HK-2 (cell line): ENCODE measurements around the gene NEURL3.
"Not testable (repeated sequence)": the region's sequence is repeated elsewhere in the genome, so short reads cannot be mapped to it uniquely, and the experiment has no call there.

Experiments used
- DNase-seq: peaks from one replicate; pipeline ENCODE4 v3.0.0-alpha.2; 2018; ENCODE audit not compliant: unreplicated experiment

Gene NEURL3

DNA sequence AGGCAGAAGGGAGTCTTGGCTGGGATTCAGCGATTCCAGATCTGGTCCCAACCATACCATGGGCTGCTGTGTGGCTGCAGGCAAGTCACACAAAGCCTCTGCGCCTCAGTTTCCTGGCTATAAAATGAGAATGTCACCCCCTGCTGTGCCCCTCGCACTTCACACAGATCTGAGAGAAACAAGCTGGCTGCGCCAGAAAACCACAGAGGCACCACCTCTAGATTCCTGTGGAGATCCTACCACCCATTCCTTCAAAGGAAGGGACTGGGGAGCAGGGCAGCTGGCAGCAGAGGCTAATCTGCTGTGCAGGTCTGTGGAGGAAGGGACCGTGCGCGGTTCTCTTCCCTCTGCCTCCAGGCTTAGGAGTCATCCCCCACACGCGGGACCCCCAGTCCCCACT, 19.8 kb downstream of the NEURL3 start:
- no peak for DNase-seq

- DNase-seq, result no peak
Observed at GRCh38 chr2:96484091-96484490, 21.1 kb downstream of the NEURL3 start.

DNA sequence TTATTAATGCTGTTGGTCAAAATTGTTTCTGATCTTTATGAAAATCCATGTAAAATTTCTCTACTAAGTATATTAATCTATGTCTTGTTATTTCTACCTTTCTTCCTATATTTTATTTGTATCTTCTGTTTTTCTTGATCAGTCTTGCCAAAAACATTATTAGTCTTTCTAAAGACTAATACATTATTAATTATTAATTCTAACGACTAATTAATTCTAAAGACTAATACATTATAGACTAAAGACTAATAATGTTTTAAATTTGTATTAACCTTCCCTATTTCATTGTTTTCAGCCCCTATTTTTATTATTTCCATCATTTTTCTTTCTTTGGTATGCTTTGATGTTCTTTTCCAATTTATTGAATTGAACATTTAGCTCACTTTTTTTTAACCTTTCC, 27.7 kb downstream of the NEURL3 start:
- no peak for DNase-seq

DNA sequence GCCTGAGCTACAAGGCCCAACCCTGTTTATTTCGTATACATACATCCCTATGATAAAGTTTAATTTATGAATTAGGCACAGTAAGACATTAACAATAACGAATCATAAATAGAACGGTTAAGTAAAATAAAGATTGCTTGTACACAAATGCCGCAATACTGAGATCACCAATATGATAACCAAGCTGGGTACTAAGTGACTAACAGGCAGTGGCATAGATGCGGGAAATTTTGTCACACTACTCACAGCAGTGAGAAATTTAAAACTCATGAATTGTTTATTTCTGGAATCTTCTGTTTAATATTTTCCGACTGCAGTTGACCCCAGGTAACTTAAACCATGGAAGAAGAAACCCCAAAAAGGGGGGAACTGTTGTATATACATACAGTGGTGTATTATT, 33.4 kb downstream of the NEURL3 start:
- DNase-seq, result no peak

DNA sequence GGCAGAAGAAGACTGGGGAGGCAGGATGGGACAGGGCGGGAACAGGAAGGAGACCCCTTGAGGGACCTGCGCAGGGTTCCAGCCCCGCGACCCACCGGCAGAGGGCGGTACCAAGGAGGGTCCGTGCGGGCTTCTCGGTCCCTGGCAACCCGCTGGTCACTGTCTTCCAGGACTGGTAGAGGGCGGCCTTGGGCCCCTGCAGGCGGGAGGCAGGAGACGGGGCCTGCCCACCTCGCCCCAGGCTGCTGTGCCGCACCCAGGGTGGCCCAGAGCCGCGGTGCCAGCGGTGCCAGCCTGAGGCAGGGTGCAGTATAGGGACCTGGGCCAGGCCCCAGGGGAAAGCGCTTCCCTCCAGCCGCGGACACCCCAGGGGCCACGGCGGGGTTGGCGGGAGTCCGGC, 34.5 kb downstream of the NEURL3 start:
- DNase-seq, result no peak

GRCh38 chr2:96470109-96470508, 35.0 kb downstream of the NEURL3 start:
- no peak for DNase-seq

- DNase-seq, result no peak
Observed at GRCh38 chr2:96468904-96469303, 36.3 kb downstream of the NEURL3 start.

- DNase-seq, result no peak
Observed at GRCh38 chr2:96464651-96465050, 40.5 kb downstream of the NEURL3 start.

- no peak for DNase-seq
Observed at GRCh38 chr2:96464061-96464460, 41.1 kb downstream of the NEURL3 start.

- no peak for DNase-seq
Observed at GRCh38 chr2:96463119-96463518, 42.0 kb downstream of the NEURL3 start.

DNA sequence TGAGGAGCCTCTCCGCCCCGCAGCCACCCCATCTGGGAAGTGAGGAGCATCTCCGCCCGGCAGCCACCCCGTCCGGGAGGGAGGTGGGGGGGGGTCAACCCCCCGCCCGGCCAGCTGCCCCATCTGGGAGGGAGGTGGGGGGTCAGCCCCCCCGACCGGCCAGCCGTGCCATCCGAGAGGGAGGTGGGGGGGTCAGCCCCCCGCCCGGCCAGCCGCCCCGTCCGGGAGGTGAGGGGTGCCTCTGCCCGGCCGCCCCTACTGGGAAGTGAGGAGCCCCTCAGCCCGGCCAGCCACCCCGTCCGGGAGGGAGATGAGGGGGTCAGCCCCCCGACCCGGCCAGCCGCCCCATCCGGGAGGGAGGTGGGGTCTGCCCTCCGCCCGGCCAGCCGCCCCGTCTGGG, 43.5 kb downstream of the NEURL3 start:
- not testable (repeated sequence) for DNase-seq

GRCh38 chr2:96452053-96452452, 53.1 kb downstream of the NEURL3 start:
- no peak for DNase-seq

DNA sequence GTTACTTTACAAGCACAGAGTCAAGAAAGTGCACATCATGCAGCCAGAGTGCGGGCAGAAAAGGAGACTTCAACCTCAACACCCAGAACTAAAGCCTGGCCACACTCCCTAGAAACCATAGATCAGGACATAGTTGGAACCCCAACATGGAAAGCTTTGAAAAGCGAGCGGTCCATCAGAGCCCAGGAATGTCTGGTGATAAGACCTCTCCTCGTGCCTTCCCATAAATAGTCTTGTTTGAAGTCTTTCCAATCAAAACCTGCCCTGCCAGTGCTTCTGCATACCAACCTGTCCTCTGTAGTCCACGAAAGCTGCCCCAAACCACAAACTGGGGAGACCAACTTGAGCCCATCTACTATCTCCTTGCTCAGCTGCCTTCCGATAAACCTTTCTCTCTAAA, 55.5 kb downstream of the NEURL3 start:
- no peak for DNase-seq

DNA sequence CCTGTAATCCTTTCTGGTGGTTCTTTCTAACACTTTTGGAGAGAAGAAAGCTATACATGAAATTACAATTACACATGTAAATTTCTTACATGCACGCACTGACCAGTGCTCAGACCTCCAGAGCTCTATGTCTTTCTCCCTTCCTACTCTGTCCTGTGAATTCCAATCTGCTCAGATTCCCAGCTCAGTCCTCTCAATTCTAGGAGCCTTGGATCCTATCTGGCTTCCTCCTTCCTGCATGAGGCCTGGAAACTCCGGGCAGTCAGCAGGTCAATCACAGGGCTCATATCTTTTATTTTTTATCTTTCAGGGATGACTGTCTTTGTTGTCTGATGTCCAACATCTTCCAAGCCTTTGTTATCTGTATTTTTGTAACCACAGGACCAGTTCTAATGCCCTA, 56.0 kb downstream of the NEURL3 start:
- DNase-seq, result no peak

GRCh38 chr2:96447726-96448125, 57.4 kb downstream of the NEURL3 start:
- no peak for DNase-seq
